Stimulated activated CD8-positive, alpha-beta memory T cell treated with anti-CD3 and anti-CD28 coated beads, Interleukin-15, amount 100 ng/mL, for 24 hours (primary cell): ENCODE data around the gene FANCG.

ENCODE experiments used
- DNase-seq: peaks from one replicate; pipeline ENCODE4 v3.0.0-alpha.2; 2020; ENCODE audit warnings: low read depth

Gene FANCG

DNA sequence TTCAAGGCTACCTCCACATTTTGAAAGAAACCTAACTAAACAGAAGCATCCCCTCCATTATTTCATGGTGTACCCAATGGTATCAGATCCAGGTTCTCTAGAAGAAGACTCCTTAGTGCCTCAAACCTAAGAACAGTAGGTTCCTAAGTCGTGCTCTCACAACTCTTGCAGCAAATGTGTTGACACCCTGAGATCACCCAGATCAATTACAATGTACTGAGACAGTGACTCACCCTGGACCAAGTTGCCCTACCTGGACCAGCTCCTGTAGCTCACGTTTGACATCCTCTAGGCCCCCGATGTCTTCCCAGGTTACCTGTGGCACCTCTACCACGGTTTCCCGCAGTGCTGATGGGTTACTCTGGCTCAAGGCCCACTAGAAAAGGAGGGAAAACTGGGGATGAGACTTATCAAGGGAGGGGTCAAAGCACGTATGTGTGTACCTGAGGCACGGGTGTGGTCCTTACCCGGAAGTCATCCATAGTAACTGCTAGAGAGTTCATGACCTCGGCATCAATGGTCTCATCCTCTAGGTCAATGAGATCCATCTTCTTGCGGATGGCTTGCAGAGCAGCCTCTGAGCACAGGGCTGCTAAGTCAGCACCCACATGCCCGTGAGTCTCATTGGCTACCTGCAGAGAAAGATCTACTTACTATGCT lies 19.1 kb downstream of the FANCG start:
- DNase-seq: no peak

DNA sequence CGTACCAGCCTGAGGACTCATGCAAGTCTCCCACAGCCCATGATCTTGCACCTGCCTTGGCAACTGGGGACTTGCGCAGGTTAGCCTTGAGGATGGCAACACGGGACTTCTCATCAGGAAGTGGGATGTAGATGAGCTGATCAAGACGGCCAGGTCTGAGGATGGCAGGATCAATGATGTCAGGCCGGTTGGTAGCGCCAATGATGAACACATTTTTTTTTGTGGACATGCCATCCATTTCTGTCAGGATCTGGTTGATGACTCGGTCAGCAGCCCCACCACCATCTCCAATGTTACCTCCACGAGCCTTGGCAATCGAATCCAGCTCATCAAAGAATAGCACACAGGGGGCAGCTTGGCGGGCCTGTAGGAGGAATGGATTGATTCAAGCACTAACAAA lies 20.3 kb downstream of the FANCG start:
- no peak for DNase-seq

DNA sequence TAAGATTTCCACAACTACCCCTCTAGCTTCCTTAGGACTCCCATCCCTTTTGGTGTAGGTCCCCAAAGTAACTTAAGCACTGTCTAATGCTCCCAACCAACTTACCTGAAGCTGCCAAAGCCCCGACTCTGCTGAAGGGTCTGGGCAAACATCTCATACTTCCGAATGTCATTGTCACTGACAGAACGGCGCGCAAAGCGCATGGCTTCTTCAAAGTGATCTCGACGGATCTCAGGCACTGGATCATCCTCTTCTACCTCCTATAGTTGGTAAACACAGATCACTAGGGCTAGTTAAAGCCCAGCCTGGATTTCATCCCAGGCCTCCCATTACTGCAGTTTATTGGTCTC lies 22.5 kb downstream of the FANCG start:
- DNase-seq: no peak

DNA sequence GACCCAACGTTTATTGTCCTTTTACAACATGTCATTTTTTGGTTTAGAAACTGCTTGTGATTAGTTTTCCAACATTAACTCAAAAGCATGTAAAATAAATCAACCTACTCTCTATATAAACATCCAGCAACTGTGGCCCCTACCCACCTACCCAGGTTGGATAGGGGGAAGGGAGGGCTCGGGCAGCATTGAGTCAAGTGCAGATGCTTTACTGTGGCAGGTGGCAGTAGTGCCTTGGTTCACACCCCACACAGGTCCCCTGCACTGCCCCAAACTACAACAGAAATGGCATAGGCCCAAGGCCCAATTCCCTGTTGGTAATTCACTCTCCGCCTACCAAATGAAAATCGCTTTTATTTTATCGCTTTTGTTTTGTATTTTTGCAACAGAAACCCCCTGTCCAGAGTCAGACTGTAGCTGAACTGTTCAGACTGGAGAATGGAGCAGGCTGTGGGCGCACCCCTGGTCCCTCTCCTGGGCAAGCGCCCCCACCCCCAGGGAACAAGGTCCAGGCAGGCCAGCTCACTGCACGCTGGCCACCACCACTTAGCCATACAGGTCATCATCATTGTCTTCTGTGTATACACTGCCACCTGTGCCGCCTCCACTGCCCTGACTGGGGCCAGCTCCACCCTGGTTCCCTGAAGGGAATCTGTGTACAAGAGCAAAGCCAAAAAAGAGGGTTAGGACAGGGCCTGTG lies 23.0 kb downstream of the FANCG start:
- no peak for DNase-seq

DNA sequence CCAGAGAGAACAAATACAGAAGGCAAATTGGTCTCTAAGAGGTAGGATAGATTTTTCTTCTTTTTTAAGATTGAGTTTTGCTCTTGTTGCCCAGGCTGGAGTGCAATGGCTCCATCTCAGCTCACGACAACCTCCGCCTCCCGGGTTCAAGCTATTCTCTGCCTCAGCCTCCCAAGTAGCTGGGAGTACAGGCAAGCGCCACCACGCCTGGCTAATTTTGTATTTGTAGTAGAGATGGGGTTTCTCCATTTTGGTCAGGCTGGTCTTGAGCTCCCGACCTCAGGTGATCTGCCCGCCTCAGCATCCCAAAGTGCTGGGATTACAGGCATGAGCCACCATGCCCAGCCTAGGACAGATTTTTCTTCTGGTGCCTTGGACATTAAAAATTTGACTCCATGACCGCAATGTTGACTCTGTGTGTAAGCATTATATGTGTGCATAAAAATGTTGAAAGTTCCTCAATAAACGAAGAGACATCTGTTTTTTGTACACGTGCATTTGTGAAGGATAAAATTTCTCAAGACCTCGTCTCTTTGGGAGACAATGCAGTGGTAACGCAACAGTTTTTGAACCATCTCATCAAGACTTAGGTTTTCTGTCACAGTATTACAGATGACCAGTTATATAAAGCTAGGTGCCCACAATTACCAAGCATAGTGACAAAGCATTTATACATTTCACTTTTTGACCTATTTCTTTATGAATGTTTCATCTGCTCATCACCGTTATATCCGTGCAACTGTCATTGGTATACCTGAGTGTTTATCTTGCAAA lies 24.7 kb downstream of the FANCG start:
- no peak for DNase-seq

DNA sequence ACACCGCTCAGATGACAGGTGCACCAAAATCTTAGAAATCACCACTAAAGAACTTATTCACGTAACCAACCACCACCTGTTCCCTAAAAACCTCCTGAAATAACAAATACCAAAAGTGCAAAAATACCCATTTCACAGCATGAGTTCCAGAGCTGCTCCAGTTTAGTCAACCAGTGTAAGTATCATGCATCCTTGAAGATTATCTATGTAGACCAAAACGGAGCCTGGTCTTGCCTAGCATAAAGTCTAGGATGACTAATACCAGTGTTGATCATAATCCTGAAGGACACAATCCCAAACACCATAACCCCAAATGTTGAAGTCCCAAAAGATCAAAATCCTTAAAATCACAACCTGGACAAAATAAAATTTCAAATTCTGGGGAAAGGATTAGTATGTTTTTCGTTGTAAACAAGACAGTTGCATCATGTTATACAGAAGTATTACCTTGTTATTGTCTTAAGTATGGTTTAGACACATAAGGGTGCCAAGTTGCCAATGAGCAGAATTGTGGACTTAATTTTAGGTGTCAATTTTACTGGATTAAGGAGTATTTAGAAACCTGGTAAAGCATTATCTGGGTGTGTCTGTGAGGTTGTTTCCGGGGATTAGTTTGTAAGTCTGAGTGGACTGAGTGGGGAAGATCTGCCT lies 25.4 kb downstream of the FANCG start:
- DNase-seq: no peak

DNA sequence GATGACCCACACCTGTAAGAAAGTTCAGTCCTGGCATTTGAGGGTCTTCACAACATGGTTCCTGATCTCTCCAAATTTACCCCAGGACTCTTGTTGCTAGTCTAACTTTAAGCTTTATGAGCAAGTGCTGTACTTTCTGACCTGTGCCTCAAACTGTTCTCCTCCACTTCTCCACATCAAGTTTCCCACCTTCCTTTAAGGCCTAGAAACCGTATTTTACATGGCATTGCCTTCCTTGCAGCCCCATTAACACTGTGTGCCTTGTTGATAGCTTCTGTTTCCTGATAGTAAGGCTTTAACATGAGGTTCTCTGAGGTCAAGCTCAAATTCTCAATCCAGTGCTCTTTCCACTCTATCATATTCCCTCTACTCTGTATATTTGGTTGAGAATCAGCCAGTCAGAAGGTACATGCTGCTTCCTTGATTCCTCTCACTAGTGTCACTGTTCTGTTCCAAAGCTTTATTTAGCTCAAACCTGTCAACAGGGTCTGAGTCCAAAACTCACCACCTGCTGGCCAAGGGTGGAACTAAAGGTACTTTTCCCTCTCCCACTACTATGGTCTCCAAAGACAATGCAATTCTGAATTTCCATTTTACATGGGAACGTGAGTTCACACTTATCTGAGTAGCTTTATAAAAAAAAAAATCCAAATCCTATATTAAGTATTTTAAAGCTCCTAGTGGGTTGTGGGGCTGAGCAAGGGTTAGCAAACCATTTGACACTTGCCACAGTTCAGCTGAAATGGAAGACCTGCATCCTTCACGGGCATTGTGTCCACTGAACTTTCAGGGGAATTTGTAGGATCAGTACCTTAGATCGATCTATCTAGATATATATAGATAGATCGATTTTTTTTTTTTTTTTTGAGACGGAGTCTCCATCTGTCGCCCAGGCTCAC lies 28.4 kb downstream of the FANCG start:
- DNase-seq: no peak

DNA sequence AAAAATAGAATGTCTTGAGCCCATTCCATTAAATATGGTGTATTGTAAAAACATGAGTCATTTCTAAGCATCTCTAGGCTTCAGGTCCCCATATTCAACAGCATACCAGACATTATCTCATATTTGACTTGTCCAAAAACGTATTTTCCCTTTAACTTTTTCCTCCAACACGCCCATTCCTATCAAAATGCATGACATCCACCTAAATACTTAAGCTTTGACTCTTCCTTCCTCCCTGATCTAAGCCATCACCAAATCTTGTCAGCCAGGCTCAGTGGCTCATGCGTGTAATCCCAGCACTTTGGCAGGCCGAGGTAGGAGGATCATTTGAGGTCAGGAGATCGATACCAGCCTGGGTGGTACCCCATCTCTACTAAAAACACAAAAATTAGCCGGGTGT lies 31.2 kb downstream of the FANCG start:
- DNase-seq: no peak

DNA sequence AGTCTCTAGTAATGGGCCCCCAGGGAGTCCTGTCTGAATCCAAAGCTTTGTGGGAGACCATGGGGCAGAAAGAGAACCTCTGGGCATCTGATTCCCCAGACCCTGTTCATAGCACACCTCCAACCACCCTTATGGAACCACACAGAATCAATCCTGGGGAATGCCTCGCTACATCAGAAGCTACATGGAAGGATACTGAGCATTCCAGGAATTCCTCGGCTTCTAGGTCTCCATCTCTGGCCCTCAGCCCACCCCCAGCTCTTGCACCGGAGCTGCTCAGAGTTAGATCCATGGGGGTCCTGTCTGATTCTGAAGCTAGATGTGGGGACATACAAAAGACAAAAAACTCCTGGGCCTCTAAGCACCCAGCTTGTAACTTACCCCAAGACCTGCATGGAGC lies 35.7 kb downstream of the FANCG start:
- no peak for DNase-seq

DNA sequence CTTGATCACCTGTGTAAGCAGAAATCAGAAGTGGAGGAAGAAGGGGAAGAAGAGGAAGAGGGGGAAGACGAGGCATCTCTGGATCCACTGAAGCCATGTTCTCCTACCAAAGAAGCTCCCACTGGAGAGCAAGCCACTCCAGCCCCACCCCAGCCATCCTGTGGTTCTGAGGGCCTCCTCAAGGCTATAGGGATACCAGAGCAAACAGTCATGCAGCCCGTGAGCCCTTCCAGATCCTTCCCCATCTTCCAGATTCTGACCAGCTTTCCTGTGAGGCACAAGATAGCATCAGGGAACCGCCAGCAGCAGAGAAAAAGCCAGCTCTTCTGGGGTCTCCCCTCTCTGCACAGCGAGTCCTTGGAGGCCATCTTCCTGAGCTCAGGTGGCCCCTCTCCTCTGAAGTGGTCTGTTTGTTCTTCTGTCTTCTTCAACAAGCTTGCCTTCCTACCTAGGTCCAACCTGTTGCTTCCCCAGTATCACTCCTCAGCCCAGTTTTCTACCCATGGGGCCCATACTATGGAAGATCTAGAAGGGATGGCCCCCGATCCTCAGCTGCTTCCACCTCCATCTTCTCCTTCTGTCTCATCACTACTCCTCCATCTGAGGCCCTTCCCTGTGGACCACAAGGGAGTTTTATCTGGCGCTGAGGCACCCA lies 36.7 kb downstream of the FANCG start:
- no peak for DNase-seq

DNA sequence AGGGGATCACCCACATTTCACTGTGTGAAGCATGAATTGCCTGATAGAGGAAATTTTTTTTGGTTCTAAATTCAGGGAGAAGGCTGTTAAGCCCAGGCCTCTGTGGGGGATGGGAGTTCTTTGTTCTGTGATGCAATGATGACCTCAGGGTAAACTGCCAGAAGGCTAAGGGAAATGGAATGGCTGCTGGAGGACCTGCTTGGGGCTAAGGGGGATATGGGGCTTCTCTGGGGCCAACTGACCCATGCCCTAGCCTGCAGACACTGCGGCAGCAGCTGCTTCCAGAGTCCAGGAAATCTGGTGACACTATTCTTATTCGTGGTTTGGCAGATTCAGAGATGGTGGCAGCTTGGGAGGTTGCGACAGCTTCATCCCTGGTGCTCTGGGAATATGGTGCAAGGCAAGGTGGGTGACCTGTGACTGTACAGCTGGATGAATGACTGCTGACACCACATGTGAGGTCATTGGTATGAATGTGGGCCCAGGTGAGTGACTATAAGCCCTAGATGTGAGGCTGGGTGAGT lies 37.6 kb downstream of the FANCG start:
- DNase-seq: no peak

DNA sequence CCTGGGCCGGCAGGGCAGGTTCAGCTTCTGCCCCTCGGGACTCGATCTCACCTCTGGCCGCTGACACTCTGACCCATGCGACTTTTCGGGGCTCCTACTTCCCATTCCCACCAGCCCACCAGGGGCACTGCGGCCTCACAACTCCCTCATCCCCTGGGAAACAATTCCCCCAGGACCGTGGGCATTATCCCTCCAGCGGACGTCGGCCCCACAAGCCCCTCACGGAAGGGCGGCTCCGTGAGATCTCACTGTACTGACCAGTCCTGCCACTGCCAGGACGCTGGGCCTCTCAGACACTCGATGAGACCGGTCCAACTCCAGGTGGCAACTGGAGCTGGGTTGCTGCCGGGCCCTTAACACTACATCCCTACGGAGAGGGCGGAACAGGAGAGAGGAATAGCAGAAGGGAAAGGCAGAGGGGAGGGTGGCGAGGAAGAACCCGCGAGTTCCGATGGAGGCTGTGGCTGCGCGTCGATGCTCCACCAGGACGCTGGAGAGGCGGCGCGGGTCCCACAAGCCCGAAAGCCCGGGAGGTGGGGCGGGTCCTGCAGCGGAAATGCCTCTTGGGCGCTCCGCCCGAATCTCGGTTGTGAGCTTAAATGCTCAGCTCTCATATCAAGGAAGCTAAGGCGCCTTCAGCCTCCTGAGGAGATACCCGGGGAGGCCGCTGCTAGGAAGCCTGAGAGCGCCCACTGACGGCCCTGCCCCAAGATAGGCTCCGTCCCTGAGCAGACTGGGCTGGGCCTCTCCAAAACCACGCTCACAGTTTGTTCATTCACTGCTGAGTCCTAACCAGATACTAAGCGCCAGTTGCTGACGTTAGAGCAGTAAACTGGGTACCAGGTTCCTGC lies 43.7 kb downstream of the FANCG start:
- no peak for DNase-seq

DNA sequence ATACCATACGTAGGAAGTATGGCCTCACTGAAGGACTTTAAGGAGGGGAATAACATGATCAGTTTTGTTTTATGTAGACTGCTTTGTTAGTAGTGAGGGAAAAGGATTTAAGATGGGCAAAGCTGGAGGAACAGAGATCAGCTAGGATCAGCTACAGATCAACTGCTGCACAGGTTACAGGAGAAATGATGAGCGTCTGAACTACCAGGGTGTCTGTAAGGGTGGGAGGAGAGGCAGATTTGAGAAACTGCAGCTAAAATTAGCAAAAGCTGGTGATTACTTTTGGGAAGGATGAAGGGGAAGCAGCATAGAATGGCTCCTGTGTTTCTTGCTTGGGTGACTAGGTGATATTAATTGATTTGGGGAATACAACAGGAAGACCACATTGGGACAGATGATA lies 46.6 kb downstream of the FANCG start:
- no peak for DNase-seq

DNA sequence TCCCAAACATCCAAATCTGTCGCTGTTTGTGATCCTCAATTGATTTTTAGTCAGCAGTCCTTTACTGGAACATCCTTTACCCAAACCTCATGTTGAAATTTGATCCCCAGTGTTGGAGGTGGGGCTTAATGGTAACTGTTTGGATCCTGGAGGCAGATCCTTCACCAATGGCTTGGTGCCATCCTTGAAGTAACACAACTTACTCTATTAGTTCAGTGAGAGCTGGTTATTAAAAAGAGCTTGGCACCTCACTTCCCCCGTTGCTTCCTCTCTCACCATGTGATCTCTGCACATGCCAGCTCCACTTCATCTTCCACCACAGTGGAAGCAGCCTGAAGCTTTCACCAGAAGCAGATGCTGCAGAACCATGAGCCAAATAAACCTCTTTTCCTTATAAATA lies 49.9 kb downstream of the FANCG start:
- DNase-seq: no peak

DNA sequence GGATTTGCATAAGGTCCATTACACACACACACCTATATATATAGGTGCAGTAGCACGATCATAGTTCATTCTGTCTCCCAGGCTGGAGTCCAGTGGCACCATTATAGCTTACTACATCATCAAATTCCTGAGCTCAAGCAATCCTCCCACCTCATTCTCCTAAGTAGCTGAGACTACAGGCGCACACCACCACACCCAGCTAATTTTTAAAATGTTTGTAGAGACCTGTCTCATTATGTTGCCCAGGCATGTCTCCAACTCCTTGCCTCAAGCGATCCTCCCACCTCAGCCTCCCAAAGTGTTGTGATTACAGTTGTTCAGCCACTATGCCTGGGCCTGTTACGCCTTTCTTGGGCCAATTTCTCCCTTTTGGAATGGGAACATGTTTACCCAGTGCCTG lies 50.5 kb downstream of the FANCG start:
- DNase-seq: no peak

DNA sequence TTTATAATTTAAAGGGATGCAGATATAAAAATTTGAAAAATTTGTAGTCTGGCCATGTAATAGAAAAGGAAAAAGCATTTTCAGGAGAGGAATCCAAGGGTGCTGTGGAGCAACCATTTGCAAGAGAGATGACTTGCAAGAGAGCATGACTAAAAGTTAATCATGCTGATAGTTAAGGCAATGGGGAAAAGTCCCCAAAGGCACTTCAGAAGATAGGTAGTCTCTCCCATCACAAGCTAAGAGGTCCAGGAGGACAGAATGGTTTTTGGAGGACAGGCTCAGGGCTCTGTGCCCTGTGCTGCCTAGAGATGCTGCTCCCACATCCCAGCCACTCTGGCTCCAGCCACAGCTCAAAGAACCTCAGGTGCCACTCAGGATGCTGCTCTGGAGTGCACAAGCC lies 51.4 kb downstream of the FANCG start:
- DNase-seq: no peak

DNA sequence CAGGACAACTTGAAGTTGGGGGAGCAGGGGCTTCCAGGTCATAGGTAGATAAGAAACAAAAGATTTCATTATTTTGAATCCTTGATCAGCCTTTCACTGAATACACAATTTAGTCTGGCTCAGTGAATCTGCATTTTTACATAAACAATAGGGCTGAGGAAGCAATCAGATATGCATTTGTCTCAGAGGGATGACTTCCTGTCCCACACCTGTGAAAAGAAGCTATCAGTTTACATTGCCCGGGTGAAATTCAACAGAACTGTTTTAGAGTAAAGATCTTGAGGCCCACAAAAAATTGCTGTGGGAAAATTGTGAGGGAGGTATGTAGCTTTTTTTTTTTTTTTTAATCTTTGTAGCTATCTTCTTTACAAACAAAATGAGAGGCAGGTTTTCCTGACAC lies 51.9 kb downstream of the FANCG start:
- DNase-seq: no peak

DNA sequence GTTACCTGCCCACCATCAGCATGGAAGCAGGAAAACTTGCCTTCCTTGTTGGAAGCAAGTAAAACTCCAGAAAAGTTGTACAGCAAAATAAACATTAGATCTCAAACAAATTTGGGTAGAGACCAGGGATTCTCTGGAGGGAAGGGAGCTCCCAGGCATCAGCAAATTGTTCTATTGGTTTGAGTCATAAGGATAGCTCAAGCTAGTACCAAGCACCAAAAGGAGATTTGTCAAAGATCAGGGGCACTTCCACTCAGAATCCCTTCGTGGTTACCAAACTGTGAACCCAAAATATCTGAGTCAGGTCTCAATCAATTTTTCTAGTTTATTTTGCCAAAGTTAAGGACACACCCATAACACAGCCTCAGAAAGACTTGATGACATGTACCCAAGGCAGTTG lies 52.4 kb downstream of the FANCG start:
- DNase-seq: no peak

DNA sequence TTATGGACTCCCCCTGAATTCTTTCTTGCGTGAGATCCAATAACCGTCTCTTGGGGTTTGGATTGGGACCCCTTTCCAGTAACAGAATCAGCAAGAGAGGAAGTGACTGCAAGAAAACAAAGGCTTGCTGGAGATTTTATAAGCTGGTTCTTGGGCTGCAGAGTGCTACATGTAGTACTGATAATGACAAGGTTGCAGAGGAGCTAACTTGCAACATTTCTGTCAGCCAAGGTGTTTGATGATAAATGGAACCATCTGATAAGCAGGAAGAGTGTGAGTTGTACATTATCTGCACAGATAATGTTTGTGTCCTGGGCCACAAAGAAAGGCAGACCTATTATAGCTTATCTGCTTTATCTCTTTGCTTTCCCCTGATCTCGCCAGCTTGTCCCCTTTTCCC lies 53.1 kb downstream of the FANCG start:
- no peak for DNase-seq
